SK-N-SH treated with all-trans-retinoic acid at 6 μM for 48 hours (cell line): Measurements from ENCODE around the gene NINL.
"Not testable (repeated sequence)": the region's sequence is repeated elsewhere in the genome, so short reads cannot be mapped to it uniquely, and the experiment has no call there.

Experiments
- ATAC-seq: fragments of 200-7000 bp; cut with Tn5 transposase; 3 replicates; pipeline ENCODE4 v1.9.1; 2020; ENCODE audit warnings: mild to moderate bottlenecking, moderate library complexity
- BACH2 ChIP-seq: fragments of 250-450 bp; sonication (Bioruptor Pico); IDR thresholded peaks from 2 replicates; pipeline ENCODE4 v1.9.0; 2021; ENCODE audit warnings: mild to moderate bottlenecking, borderline replicate concordance
- ESRRG ChIP-seq: fragments of 250-450 bp; sonication (Bioruptor Pico); IDR thresholded peaks from 2 replicates; pipeline ENCODE4 v1.6.1; 2021; ENCODE audit warnings: mild to moderate bottlenecking
- GLIS3 ChIP-seq: fragments of 250-450 bp; sonication (Bioruptor Pico); IDR thresholded peaks from 2 replicates; pipeline ENCODE4 v1.5.0; 2020; ENCODE audit warnings: mild to moderate bottlenecking, moderate library complexity
- ISL1 ChIP-seq: fragments of 250-450 bp; sonication (Bioruptor Pico); IDR thresholded peaks from 2 replicates; pipeline ENCODE4 v2.1.2; 2022; ENCODE audit warnings: mild to moderate bottlenecking, moderate library complexity
- PATZ1 ChIP-seq: fragments of 250-450 bp; sonication (Bioruptor Pico); IDR thresholded peaks from 2 replicates; pipeline ENCODE4 v1.8.0; 2020; ENCODE audit warnings: mild to moderate bottlenecking, moderate library complexity, borderline replicate concordance
- POU6F1 ChIP-seq: fragments of 250-450 bp; sonication (Bioruptor Pico); IDR thresholded peaks from 2 replicates; pipeline ENCODE4 v1.8.0; 2021; ENCODE audit warnings: low read depth, mild to moderate bottlenecking, moderate library complexity, borderline replicate concordance
- RARB ChIP-seq: fragments of 250-450 bp; sonication (Bioruptor Pico); IDR thresholded peaks from 2 replicates; pipeline ENCODE4 v1.8.0; 2021; ENCODE audit warnings: mild to moderate bottlenecking, moderate library complexity
- TCF4 ChIP-seq: fragments of 250-450 bp; sonication (Bioruptor Pico); IDR thresholded peaks from 2 replicates; pipeline ENCODE4 v1.8.0; 2021; ENCODE audit warnings: mild to moderate bottlenecking, moderate library complexity, borderline replicate concordance
- TOX ChIP-seq: fragments of 250-450 bp; sonication (Bioruptor Pico); IDR thresholded peaks from 2 replicates; pipeline ENCODE4 v1.8.0; 2021; ENCODE audit warnings: mild to moderate bottlenecking, moderate library complexity, borderline replicate concordance
- ZC3H10 ChIP-seq: fragments of 250-450 bp; sonication (Bioruptor Pico); IDR thresholded peaks from 2 replicates; pipeline ENCODE4 v1.5.1; 2021; ENCODE audit warnings: mild to moderate bottlenecking, moderate library complexity
- ZFP3 ChIP-seq: fragments of 250-450 bp; sonication (Bioruptor Pico); IDR thresholded peaks from 2 replicates; pipeline ENCODE4 v1.5.0; 2020; ENCODE audit warnings: mild to moderate bottlenecking, moderate library complexity
- ZFP30 ChIP-seq: fragments of 450-650 bp; formaldehyde crosslinking; IDR thresholded peaks from 2 replicates; pipeline ENCODE4 v1.5.0; 2022; ENCODE audit warnings: mild to moderate bottlenecking, moderate library complexity
- ZNF565 ChIP-seq: fragments of 450-650 bp; formaldehyde crosslinking; conservative IDR thresholded peaks from 2 replicates; pipeline ENCODE4 v1.5.0; 2020; ENCODE audit warnings: low read depth, mild to moderate bottlenecking, moderate library complexity
- ZNF70 ChIP-seq: fragments of 450-650 bp; formaldehyde crosslinking; IDR thresholded peaks from 2 replicates; pipeline ENCODE4 v1.5.0; 2020; ENCODE audit warnings: mild to moderate bottlenecking, moderate library complexity
- ZNF8 ChIP-seq: fragments of 450-650 bp; formaldehyde crosslinking; IDR thresholded peaks from 2 replicates; pipeline ENCODE4 v1.5.0; 2020; ENCODE audit warnings: mild to moderate bottlenecking, moderate library complexity
- TF ChIP-seq, protein P1 (sequence below): fragments of 250-450 bp; sonication (Bioruptor Pico); IDR thresholded peaks from 2 replicates; pipeline ENCODE4 v1.5.1; 2020; ENCODE audit warnings: low read depth, mild to moderate bottlenecking, moderate library complexity
- TF ChIP-seq, protein P2 (sequence below): fragments of 250-450 bp; sonication (Bioruptor Pico); IDR thresholded peaks from 2 replicates; pipeline ENCODE4 v1.5.1; 2021; ENCODE audit warnings: mild to moderate bottlenecking, moderate library complexity

The NINL gene

GRCh38 chr20:25566821-25567220 lies 18.5 kb downstream of the NINL start (continued):
- no peak for TF ChIP-seq POU6F1 (CRISPR knock-in tag)
- TF ChIP-seq RARB (CRISPR knock-in tag): no peak
- no peak for TF ChIP-seq ESRRG (CRISPR knock-in tag)
- TF ChIP-seq ZC3H10 (CRISPR knock-in tag): no peak
- no peak for TF ChIP-seq ZNF565

- ATAC-seq: no peak
- no peak for TF ChIP-seq BACH2 (CRISPR knock-in tag)
These were observed 19.7 kb downstream of the NINL start for GRCh38 chr20:25565578-25566157.

DNA sequence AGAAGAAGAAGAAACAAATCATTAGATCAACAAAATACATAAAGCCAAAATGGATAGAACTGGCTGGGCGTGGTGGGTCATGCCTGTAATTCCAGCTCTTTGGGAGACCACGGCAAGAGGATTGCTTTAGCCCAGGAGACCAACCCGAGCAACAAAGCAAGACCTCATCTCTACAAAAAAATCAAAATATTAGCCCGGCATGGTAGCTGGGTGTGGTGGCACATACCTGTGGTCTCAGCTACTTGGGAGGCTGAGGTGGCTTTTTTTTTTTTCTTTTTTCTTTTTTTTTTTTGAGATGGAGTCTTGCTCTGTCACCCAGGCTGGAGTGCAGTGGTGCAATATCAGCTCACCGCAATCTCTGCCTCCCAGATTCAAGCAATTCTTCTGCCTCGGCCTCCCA lies 21.5 kb downstream of the NINL start:
- no peak for TF ChIP-seq ESRRG (CRISPR knock-in tag)
- no peak for TF ChIP-seq ZFP3 (CRISPR knock-in tag)
- TF ChIP-seq ZFP30: no peak
- TF ChIP-seq, protein P1, sequence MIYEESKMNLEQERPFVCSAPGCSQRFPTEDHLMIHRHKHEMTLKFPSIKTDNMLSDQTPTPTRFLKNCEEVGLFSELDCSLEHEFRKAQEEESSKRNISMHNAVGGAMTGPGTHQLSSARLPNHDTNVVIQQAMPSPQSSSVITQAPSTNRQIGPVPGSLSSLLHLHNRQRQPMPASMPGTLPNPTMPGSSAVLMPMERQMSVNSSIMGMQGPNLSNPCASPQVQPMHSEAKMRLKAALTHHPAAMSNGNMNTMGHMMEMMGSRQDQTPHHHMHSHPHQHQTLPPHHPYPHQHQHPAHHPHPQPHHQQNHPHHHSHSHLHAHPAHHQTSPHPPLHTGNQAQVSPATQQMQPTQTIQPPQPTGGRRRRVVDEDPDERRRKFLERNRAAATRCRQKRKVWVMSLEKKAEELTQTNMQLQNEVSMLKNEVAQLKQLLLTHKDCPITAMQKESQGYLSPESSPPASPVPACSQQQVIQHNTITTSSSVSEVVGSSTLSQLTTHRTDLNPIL (CRISPR knock-in tag): no peak
- TF ChIP-seq ISL1: no peak
- TF ChIP-seq TCF4 (CRISPR knock-in tag): no peak
- no peak for TF ChIP-seq ZNF70 (CRISPR knock-in tag)
- no peak for TF ChIP-seq TOX
- no peak for TF ChIP-seq ZNF8 (CRISPR knock-in tag)
- no peak for TF ChIP-seq GLIS3 (CRISPR knock-in tag)
- no peak for ATAC-seq

DNA sequence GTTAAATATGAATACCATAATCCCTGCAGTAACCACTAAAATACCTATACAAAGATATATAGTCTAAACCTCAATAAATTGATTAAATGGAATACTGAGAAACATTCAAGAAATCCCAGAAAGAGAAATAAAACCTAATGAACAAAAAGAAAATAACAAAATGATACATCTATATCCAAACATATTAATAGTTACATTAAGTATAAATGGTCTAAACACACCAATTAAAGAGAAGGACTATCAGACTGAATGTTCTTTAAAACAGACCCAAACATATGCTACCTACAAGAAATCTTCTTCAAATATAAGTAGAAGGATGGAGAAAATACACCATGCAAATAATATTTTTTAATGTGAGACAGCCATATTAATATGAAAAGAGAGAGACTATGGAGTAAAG lies 22.0 kb downstream of the NINL start:
- no peak for ATAC-seq
- no peak for TF ChIP-seq ZFP3 (CRISPR knock-in tag)
- no peak for TF ChIP-seq RARB (CRISPR knock-in tag)
- TF ChIP-seq, protein P2, sequence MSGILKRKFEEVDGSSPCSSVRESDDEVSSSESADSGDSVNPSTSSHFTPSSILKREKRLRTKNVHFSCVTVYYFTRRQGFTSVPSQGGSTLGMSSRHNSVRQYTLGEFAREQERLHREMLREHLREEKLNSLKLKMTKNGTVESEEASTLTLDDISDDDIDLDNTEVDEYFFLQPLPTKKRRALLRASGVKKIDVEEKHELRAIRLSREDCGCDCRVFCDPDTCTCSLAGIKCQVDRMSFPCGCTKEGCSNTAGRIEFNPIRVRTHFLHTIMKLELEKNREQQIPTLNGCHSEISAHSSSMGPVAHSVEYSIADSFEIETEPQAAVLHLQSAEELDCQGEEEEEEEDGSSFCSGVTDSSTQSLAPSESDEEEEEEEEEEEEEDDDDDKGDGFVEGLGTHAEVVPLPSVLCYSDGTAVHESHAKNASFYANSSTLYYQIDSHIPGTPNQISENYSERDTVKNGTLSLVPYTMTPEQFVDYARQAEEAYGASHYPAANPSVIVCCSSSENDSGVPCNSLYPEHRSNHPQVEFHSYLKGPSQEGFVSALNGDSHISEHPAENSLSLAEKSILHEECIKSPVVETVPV: no peak
- TF ChIP-seq ZC3H10 (CRISPR knock-in tag): no peak
- no peak for TF ChIP-seq PATZ1 (CRISPR knock-in tag)
- TF ChIP-seq ZNF70 (CRISPR knock-in tag): no peak
- TF ChIP-seq ZNF8 (CRISPR knock-in tag): no peak
- TF ChIP-seq ZNF565: no peak
- TF ChIP-seq TOX: no peak
- TF ChIP-seq ISL1: no peak

GRCh38 chr20:25561771-25562170 lies 23.6 kb downstream of the NINL start:
- ATAC-seq: not testable (repeated sequence)

- ATAC-seq: peak; percentile 96
- TF ChIP-seq ZNF70 (CRISPR knock-in tag): peak; percentile 75
- no peak for TF ChIP-seq ZFP3 (CRISPR knock-in tag)
- 0 out of 2 replicates have a peak, but pooled peaks have one; percentile 11 for TF ChIP-seq ZFP30
- TF ChIP-seq RARB (CRISPR knock-in tag): no peak
- peak; percentile 62; the same call in 1 of the 2 replicates for TF ChIP-seq TCF4 (CRISPR knock-in tag)
- TF ChIP-seq, protein P1 (CRISPR knock-in tag): no peak
These were observed 31.5 kb downstream of the NINL start for GRCh38 chr20:25553819-25554296.
